Measurements from ENCODE around the gene KIF5C.

The KIF5C gene

GRCh38 chr2:149012545-149012944 lies 137.5 kb downstream of the KIF5C start:
- no peak for DNase-seq

- DNase-seq = no peak
Observed at GRCh38 chr2:149015501-149015900, 140.5 kb downstream of the KIF5C start.

GRCh38 chr2:149015926-149016563 lies 141.0 kb downstream of the KIF5C start:
- DNase-seq = no peak

GRCh38 chr2:149017116-149017985 lies 142.3 kb downstream of the KIF5C start:
- peak in 54 of 56 donors; percentile 8 to 90 (median 48) for DNase-seq

- no peak for DNase-seq
Observed at GRCh38 chr2:149018981-149019380, 144.0 kb downstream of the KIF5C start.

- DNase-seq = no peak
Observed at GRCh38 chr2:149019768-149020167, 144.7 kb downstream of the KIF5C start.

- no peak for DNase-seq
Observed at GRCh38 chr2:149020432-149020851, 145.4 kb downstream of the KIF5C start.

- DNase-seq = no peak
Observed at GRCh38 chr2:149021271-149021719, 146.3 kb downstream of the KIF5C start.

- DNase-seq = no peak
Observed at GRCh38 chr2:149021761-149022160, 146.7 kb downstream of the KIF5C start.

- no peak for DNase-seq
Observed at GRCh38 chr2:149023091-149023490, 148.1 kb downstream of the KIF5C start.

- no peak for DNase-seq
Observed at GRCh38 chr2:149027590-149028250, 152.7 kb downstream of the KIF5C start.

GRCh38 chr2:149028377-149028776 lies 153.3 kb downstream of the KIF5C start:
- DNase-seq = no peak

GRCh38 chr2:149028891-149029290 lies 153.9 kb downstream of the KIF5C start:
- DNase-seq = no peak

- DNase-seq = no peak
Observed at GRCh38 chr2:149029307-149029965, 154.4 kb downstream of the KIF5C start.

GRCh38 chr2:149031396-149031795 lies 156.4 kb downstream of the KIF5C start:
- no peak for DNase-seq

- no peak for DNase-seq
Observed at GRCh38 chr2:149033716-149034115, 158.7 kb downstream of the KIF5C start.

- DNase-seq = no peak
Observed at GRCh38 chr2:149034406-149034805, 159.4 kb downstream of the KIF5C start.

- DNase-seq = no peak
Observed at GRCh38 chr2:149036507-149037293, 161.7 kb downstream of the KIF5C start.

- DNase-seq = no peak
Observed at GRCh38 chr2:149037851-149038250, 162.8 kb downstream of the KIF5C start.

- DNase-seq = peak in 1 of 56 donors; percentile 19
Observed at GRCh38 chr2:149038442-149039212, 163.6 kb downstream of the KIF5C start, which contains the start of gene LYPD6B. Gene LYPD6B (plus strand): TSS chr2:149038699. CDS start chr2:149130949, 92,250 bp downstream.
